GM19395 (cell line): Measurements from ENCODE around the gene TRPT1.

Experiments used
- ATAC-seq: cut with Tn5 transposase; IDR thresholded peaks from one replicate; pipeline ENCODE4 v1.9.1; 2021; ENCODE audit warnings: mild to moderate bottlenecking, moderate library complexity; ENCODE audit not compliant: unreplicated experiment

Gene TRPT1

GRCh38 chr11:64245797-64246620, 20.0 kb upstream of the TRPT1 start:
- ATAC-seq, result no peak

- no peak for ATAC-seq
These were observed 19.4 kb upstream of the TRPT1 start for GRCh38 chr11:64245401-64245796.

DNA sequence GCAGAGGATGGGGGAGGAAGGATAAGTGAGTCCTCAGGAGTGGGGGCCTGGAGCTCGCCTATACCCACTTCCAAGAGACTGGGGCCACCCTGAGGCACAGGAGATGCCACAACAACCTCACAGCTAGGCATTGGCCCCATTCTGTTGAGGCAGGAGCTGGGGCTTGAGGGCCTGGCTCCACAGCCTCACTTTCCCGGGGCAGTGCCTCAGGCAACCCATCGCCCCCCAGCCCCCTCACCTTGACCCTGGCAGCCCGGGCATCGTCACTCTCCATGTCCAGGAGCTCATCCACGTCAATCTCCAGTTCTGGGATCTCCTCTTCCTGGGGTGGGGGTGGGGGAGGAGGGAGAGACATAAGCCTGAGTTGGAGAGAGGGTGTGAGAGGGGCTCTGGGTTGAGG, 19.0 kb upstream of the TRPT1 start:
- no peak for ATAC-seq

DNA sequence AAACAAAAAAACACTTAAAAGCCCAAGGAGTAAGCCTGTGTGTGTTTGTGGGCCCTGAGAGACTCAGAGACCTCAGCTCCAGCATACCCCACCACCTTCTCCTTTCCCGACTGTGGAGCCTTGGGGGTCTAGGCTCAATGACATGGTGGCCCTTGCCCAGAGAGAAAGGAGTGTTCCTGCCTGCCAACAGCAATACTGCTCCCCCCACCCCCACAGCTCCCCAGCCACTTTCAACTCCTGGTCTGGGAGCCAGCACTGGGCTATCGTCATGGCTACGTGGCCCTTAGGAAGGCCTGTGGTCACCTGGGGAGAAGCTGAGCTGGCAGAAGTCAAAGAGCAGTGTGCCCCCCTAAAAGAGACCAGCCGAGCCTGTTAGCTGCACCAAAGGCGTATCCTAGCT, 18.1 kb upstream of the TRPT1 start:
- no peak for ATAC-seq

DNA sequence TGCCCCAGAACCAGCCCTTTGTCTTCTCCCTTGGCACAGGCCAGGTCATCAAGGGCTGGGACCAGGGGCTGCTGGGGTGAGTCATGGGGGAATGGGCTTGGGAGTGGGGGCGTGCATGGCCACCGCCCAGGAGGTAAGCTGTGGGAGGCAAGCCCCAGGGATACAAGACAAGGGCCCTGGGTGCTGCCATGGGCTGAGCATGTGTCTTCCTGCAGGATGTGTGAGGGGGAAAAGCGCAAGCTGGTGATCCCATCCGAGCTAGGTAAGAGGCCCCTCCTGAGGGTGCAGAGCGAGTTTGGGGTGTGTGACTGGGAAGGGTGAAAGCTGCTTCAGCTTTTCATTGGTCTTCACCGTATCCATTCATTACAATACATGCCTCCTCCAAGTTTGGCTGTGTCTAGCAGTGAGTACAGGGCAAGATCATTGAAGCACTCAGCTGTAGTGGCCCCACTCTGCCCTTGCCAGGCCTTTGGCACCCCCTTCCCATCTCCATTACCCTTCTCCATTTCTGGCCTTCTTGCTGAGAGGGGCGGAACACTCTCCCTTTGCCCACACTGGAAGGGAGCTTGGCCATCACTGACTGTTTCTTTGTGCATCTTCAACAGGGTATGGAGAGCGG, 17.4 kb upstream of the TRPT1 start:
- ATAC-seq, result no peak

DNA sequence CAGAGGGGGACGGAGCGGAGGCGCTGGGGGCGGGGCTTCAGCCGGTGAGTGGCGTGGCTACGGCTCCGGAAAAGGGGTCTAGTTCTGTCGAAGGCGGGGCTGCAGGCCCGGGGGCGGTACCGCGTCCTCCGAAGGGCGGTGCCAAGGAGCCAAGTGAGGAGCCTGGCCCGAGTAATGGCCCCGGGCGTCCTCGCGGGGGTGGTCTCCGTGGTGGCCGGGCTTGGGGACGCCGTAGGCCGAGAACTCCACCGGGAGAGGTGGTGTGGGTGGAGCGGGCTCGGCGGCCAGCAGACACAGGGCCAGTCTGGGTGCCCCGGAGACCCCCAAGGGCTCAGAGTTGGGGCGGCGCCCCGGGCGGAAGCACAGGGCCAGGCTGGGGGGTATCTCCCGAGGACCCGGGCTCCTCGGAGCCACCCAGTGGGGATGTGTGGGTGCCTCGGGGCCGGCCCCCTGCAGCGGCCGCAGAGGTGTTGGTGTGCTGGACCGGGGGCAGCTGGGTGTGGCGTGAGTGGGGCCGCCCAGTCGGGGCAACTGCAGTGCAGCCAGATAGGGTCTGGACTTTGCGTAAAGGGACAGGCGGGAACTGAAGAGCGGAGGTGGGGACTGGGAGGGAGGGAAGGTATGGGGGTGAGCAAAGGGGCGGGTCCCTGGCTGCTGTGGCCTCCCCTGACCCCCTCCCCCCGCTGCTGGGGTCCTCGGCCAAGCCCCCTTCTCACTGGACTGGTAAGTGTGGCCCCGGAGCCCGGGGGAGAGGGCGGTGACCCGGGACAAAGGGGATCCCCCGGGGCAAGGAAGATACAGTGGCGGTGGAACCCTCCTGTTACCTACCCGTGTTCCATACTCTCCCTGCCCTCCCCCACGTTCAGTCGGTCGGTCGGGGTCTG, 15.7 kb upstream of the TRPT1 start:
- peak; percentile 13 for ATAC-seq

DNA sequence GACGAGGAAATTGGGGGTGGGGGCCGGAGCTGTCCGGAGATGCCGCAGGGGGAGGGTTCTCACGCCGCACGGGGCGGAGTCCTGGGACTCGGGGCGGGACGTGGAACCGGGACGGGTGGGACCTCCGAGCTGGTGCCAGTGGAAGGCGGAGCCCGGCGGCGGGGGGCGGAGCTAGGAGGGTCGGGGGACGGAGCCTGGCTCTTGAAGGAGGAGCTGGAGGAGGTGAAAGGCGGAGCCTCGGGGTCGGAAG, 15.2 kb upstream of the TRPT1 start:
- peak; percentile 69 for ATAC-seq

GRCh38 chr11:64240435-64241240, 14.7 kb upstream of the TRPT1 start, which contains the start of gene FKBP2:
Gene FKBP2, plus strand, starts transcription at chr11:64241095. Its CDS starts 1,293 bp downstream, at chr11:64242388.
- peak; percentile 45 for ATAC-seq

GRCh38 chr11:64239662-64240434, 13.9 kb upstream of the TRPT1 start:
- ATAC-seq, result no peak

GRCh38 chr11:64238999-64239398, 13.0 kb upstream of the TRPT1 start:
- ATAC-seq, result no peak

DNA sequence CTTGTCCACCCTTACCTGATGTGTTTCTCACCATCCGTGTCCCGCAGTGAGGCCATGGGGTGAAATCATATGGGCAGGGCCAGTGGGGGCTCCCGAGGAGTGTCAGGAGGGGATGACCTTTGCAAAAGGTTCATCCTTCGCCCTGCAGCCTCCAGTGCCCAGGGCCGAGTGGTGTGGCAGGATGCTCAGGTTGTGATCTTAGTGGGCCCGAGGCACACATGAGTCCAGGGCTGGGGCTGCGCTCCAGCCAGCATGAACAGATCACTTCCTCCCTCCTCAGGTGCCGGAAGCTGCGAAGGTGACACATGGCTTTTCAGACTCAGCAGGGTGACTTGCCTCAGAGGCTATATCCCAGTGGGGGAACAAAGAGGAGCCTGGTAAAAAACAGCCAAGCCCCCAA, 12.1 kb upstream of the TRPT1 start:
- no peak for ATAC-seq

DNA sequence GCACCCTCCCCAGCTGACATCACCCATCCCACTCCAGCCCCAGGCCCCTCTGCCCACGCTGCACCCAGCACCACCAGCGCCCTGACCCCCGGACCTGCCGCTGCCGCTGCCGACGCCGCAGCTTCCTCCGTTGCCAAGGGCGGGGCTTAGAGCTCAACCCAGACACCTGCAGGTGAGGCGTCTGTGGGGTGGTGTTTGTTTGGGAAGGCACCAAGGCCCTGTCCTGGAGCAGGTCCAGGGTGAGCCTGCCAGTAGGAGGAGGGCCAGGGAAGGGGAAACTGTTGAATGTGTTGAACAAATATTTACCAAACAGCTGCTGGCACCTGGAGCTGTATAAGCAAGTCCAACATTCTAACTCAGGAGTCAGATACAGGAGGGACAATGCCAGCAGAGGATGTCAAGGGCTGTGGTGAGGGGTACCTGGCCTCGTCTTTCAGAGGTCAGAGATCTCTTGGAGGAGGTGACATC, 11.5 kb upstream of the TRPT1 start:
- no peak for ATAC-seq

GRCh38 chr11:64235437-64236161, 9.6 kb upstream of the TRPT1 start:
- ATAC-seq, result no peak

GRCh38 chr11:64234647-64235379, 8.8 kb upstream of the TRPT1 start:
- no peak for ATAC-seq

DNA sequence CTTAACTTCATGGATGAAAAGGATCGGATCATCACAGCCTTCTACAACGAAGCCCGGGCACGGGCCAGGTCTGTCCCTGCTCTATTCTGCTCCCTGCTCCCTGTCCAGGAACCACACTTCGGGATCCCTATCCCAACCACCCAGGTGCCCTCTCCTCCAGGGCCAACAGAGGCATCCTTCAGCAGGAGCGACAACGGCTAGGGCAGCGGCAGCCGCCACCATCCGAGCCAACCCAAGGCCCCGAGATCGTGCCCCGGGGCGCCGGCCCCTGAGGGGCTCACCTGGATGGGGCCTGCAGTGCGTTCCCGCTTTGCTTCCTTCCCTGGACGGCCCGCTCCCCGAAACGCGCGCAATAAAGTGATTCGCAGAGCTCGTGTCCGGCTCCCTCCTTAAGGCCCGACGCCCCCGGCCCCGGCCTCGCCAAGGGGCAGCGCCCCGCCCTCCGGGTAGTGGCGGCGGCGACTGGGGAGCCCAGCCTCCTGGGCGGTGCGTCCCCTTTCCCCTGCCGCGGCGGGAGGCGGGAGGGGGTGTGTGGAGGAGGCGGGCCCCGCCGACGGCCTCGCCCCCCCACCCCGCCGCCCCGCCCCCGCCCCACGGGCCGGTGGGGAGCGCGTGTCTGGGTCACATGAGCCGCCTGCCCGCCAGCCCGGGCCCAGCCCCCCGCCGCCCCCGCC, 8.1 kb upstream of the TRPT1 start, which contains the start of gene VEGFB:
VEGFB (plus strand) TSS at position 672 of the 674 bp plus-strand sequence. CDS start 250 bp downstream, outside the sequence.
- ATAC-seq, result no peak

- no peak for ATAC-seq
These were observed 7.0 kb upstream of the TRPT1 start for GRCh38 chr11:64232967-64233315.

DNA sequence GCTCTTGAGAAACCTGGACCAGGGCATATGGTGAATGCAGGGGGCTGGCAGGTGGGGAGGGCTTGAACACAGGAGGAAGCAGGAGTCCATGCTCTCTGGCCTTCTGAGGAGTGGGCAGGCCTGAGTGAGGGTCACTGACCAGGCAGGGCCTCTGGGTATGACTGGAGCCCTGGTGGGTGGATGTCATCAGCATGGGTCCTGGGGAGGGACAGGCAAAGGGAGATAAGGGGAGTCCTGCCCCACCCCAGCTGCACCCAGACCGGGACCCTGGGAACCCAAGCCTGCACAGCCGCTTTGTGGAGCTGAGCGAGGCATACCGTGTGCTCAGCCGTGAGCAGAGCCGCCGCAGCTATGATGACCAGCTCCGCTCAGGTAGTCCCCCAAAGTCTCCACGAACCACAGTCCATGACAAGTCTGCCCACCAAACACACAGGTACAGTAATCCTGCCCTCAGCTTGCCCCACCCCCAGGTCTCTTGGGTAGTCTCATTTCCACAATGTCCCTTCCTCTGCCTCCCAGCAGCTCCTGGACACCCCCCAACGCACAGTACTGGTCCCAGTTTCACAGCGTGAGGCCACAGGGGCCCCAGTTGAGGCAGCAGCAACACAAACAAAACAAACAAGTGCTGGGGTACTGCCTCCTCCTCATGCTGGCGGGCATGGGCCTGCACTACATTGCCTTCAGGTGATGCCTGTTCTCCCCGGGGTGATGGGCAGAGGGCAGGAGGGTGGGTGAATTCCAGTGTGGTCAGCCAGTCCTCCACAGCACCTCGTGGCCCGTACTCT, 6.4 kb upstream of the TRPT1 start:
- ATAC-seq, result no peak
